PFSK-1 (cell line): Measurements from ENCODE around the gene RAB3GAP2.

Experiments
- FOXP2 ChIP-seq: optimal IDR thresholded peaks from 2 replicates; pipeline ENCODE3; 2011; ENCODE audit warnings: borderline replicate concordance, control low read depth, inconsistent platforms; ENCODE audit not compliant: insufficient read depth; ENCODE audit errors: extremely low read length, extremely low read depth
- POLR2AphosphoS5 ChIP-seq: IDR thresholded peaks from 2 replicates; pipeline ENCODE4 v1.6.1; 2012; ENCODE audit warnings: low read depth, mild to moderate bottlenecking, control low read depth, low read length, moderate library complexity
- SIN3A ChIP-seq: IDR thresholded peaks from 2 replicates; pipeline ENCODE4 v1.6.1; 2012; ENCODE audit warnings: mild to moderate bottlenecking, low read length, moderate library complexity, borderline replicate concordance; ENCODE audit not compliant: insufficient read depth
- TAF1 ChIP-seq: IDR thresholded peaks from 2 replicates; pipeline ENCODE4 v1.6.1; 2012; ENCODE audit warnings: low read length, control low read depth, borderline replicate concordance; ENCODE audit not compliant: insufficient read depth
- TF ChIP-seq, protein P1 (sequence below), 2 experiments: IDR thresholded peaks; 2 replicates each; pipeline versions ENCODE4 v1.6.1 to v1.8.0; 2011 to 2012; ENCODE audit warnings: low read depth in 2 of 2, low read length in 2 of 2, control low read depth in 1 of 2, inconsistent platforms in 1 of 2, mild to moderate bottlenecking in 1 of 2, moderate library complexity in 1 of 2; ENCODE audit not compliant: insufficient read depth in 1 of 2

RAB3GAP2 gene

DNA sequence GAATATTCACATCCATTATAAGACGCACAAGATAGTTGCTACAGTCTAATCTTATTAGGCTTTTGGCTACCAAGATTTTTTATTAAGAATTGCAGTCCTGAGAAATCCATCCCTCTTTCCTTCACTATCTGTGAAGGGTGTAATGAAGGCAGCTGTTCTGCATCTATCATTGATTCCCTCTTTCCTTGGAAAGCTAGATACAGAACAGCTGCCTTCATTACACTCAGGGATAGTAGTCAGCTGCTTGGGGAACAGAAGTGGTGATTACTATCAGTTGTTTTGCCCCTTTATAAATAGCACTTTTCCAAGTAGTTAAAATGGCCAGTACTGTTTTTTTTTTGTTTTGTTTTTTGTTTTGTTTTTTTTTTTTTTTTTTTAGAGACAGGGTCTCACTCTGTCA is 108.1 kb downstream of the RAB3GAP2 start:
- no peak for TF ChIP-seq POLR2AphosphoS5
- TF ChIP-seq, protein P1, sequence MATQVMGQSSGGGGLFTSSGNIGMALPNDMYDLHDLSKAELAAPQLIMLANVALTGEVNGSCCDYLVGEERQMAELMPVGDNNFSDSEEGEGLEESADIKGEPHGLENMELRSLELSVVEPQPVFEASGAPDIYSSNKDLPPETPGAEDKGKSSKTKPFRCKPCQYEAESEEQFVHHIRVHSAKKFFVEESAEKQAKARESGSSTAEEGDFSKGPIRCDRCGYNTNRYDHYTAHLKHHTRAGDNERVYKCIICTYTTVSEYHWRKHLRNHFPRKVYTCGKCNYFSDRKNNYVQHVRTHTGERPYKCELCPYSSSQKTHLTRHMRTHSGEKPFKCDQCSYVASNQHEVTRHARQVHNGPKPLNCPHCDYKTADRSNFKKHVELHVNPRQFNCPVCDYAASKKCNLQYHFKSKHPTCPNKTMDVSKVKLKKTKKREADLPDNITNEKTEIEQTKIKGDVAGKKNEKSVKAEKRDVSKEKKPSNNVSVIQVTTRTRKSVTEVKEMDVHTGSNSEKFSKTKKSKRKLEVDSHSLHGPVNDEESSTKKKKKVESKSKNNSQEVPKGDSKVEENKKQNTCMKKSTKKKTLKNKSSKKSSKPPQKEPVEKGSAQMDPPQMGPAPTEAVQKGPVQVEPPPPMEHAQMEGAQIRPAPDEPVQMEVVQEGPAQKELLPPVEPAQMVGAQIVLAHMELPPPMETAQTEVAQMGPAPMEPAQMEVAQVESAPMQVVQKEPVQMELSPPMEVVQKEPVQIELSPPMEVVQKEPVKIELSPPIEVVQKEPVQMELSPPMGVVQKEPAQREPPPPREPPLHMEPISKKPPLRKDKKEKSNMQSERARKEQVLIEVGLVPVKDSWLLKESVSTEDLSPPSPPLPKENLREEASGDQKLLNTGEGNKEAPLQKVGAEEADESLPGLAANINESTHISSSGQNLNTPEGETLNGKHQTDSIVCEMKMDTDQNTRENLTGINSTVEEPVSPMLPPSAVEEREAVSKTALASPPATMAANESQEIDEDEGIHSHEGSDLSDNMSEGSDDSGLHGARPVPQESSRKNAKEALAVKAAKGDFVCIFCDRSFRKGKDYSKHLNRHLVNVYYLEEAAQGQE (IDR thresholded peaks at IDR 0.05; ENCODE audit: insufficient read depth in 1 of 2, low read depth in 2 of 2, low read length in 2 of 2) = no peak
- TF ChIP-seq TAF1 = no peak

- TF ChIP-seq TAF1 (no peak), POLR2AphosphoS5 (no peak), FOXP2 (no peak)
- TF ChIP-seq, protein P1 (IDR thresholded peaks at IDR 0.05; ENCODE audit: insufficient read depth in 1 of 2, low read depth in 2 of 2, low read length in 2 of 2) = no peak
Observed at GRCh38 chr1:220160027-220160426, 112.2 kb downstream of the RAB3GAP2 start.

DNA sequence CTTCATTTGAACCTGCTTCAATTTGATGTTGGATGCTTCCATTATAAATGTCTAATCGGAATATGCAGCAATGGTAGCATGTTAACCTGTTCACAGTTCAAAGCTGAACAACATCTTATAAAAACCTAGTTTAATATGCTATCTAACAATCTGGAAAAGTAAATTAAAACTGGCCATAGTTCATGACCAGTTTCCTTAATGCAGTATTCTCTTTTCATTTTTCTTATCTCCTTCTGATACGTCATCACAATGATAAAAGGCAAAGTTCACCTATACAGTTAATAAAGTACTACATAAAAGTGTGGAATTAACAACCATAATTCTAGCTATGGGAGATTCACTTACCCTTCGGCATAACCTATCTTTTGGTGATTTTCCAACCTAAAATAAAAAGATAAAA is 113.2 kb downstream of the RAB3GAP2 start:
- TF ChIP-seq SIN3A (no peak), TAF1 (no peak), POLR2AphosphoS5 (no peak), FOXP2 (no peak)
- TF ChIP-seq, protein P1 (IDR thresholded peaks at IDR 0.05; ENCODE audit: insufficient read depth in 1 of 2, low read depth in 2 of 2, low read length in 2 of 2) = no peak

DNA sequence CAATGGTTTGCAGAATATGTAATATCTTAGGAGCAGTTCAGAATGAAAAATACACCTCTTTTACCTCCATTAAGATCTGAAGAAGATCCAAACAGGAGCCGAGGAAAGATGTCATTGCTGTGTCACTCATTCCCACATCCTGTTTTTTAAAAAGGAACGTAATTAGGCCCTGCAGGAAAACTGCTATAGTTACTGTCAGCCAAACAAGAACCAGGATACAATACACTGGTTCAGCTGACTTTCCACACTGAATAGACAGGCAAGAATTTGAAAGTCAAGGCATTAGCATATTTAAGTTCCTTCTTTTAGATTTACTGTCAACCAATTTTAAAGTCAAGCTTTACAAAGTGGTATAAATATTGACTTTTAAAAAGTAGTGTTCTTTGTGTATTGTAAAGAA is 114.5 kb downstream of the RAB3GAP2 start:
- TF ChIP-seq POLR2AphosphoS5 (no peak), SIN3A (no peak), FOXP2 (no peak), TAF1 (no peak)
- TF ChIP-seq, protein P1 (IDR thresholded peaks at IDR 0.05; ENCODE audit: insufficient read depth in 1 of 2, low read depth in 2 of 2, low read length in 2 of 2) = no peak

DNA sequence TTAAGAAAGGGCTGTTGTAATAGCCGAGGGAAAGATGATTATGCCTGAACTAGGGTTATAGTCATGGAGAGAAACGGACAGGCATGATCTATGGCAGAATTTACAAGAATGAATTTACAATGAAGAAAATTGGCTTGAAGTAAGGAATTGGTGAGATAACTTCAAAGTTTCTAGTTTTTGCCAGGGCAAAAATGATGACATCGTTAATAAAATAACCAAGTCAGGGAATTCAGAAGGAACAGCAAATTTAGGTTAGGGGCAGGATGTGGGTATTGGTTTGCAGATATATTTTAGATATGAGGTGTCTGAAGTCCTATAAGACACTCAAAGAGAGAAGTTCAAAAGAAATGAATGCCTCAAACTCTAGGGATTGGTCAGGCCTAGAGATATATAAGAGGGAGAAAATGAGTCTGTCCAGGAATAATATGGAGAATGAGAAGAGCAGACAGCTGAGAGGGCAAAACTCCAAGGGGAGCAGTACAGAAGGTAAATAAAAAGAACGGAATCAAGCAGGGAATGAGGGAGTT is 115.6 kb downstream of the RAB3GAP2 start:
- TF ChIP-seq SIN3A (no peak), FOXP2 (no peak), TAF1 (no peak), POLR2AphosphoS5 (no peak)
- TF ChIP-seq, protein P1 (IDR thresholded peaks at IDR 0.05; ENCODE audit: insufficient read depth in 1 of 2, low read depth in 2 of 2, low read length in 2 of 2) = no peak
